ENCODE measurements around the gene SRRM4. TPM values are rescaled to one million over a fixed set of nuclear protein-coding genes. Genes with fewer than 3 reads are reported as not detected.

SRRM4 gene
- total RNA-seq, 1 experiment from 2014 or later: under 0.01 TPM

- Histone ChIP-seq H3K9me2 (replicated peaks; ENCODE audit: low read length) (no peaks in the 10 kb centered on the region), H3K4me2 (ENCODE audit: low read length) (no peak overlapping the region), H3K4me1 (ENCODE audit: insufficient read depth, low read length) (no peaks in the 10 kb centered on the region), H3K9me3 (ENCODE audit: low read length) (no peaks in the 10 kb centered on the region), H3K36me3 (ENCODE audit: low read depth, low read length) (no peaks in the 10 kb centered on the region), H3K4me3 (ENCODE audit: low read length) (no peak overlapping the region), H3F3A (ENCODE audit: low read length, unreplicated experiment) (no peaks in the 10 kb centered on the region), H4K20me1 (ENCODE audit: low read length) (no peaks in the 10 kb centered on the region), H3K9ac (ENCODE audit: low read length) (no peak overlapping the region), H3K27ac (ENCODE audit: low read length) (no peak overlapping the region), H3K79me2 (ENCODE audit: low read length) (no peaks in the 10 kb centered on the region), H2AFZ (ENCODE audit: low read length) (no peak overlapping the region), H3K27me3 (ENCODE audit: low read length) (peaks cover 10% of the 10 kb centered on the region; the same call in 1 of the 2 replicates)
- no peak for TF ChIP-seq EZH2 (IDR thresholded peaks at IDR 0.05; ENCODE audit: low read length, unreplicated experiment)
- no peak for TF ChIP-seq EZH2phosphoT487 (IDR thresholded peaks at IDR 0.05; ENCODE audit: borderline replicate concordance, low read length)
- no peak for TF ChIP-seq CTCF (conservative IDR thresholded peaks at IDR 0.05; ENCODE audit: low read depth, low read length)
- POLR2A ChIA-PET (ENCODE audit: unreplicated experiment): no interaction called here
- CTCF ChIA-PET: no interaction called here
- ATAC-seq (no peak), DNase-seq (no peak)
- BruUV-seq (replicated peaks): no TSS peak
- intact Hi-C loops (cut with micrococcal nuclease): no loop called here
These were observed 31.7 kb downstream of the SRRM4 start for GRCh38 chr12:119013023-119013422.

DNA sequence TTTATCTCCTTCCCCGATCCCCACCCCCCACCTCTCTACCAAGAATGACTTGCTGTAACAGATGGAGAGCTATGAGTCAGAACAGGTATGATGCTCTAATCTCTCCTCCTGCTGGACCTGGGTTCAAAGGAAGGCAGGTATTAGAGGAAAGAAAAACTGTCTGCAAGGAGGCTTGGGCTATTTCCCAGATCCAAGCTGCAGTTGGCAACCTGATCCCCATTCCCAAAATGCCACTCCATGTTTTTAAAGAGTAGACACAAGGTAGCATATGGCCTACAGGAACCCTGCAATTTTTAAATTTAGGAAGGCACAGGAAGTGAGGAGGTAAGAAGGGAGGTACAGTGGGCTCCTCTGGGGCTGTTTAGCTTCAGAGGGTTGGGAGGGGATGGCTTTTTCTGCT is 33.0 kb downstream of the SRRM4 start:
- H3K4me1 ChIP-seq (ENCODE audit: insufficient read depth, low read length): no peaks in the 10 kb centered on the region
- H3K27ac ChIP-seq (ENCODE audit: low read length): no peak overlapping the region
- peaks cover 3% of the 10 kb centered on the region; the same call in 1 of the 2 replicates for H3K27me3 ChIP-seq (ENCODE audit: low read length)
- no peaks in the 10 kb centered on the region for H3K9me2 ChIP-seq (replicated peaks; ENCODE audit: low read length)
- ATAC-seq: no peak
- H3K79me2 ChIP-seq (ENCODE audit: low read length): no peaks in the 10 kb centered on the region
- intact Hi-C loops (cut with micrococcal nuclease): no loop called here
- no peaks in the 10 kb centered on the region for H3F3A ChIP-seq (ENCODE audit: low read length, unreplicated experiment)
- TF ChIP-seq EZH2 (IDR thresholded peaks at IDR 0.05; ENCODE audit: low read length, unreplicated experiment) (no peak), EZH2phosphoT487 (IDR thresholded peaks at IDR 0.05; ENCODE audit: borderline replicate concordance, low read length) (no peak), CTCF (conservative IDR thresholded peaks at IDR 0.05; ENCODE audit: low read depth, low read length) (no peak)
- no peaks in the 10 kb centered on the region for H3K9me3 ChIP-seq (ENCODE audit: low read length)
- H4K20me1 ChIP-seq (ENCODE audit: low read length): no peaks in the 10 kb centered on the region
- CTCF ChIA-PET: no interaction called here
- no peak overlapping the region for H3K4me3 ChIP-seq (ENCODE audit: low read length)
- no peak overlapping the region for H3K4me2 ChIP-seq (ENCODE audit: low read length)
- no TSS peak for BruUV-seq (replicated peaks)
- POLR2A ChIA-PET (ENCODE audit: unreplicated experiment): no interaction called here
- H3K36me3 ChIP-seq (ENCODE audit: low read depth, low read length): no peaks in the 10 kb centered on the region
- no peak overlapping the region for H2AFZ ChIP-seq (ENCODE audit: low read length)
- no peak overlapping the region for H3K9ac ChIP-seq (ENCODE audit: low read length)
- no peak for DNase-seq

- BruUV-seq (replicated peaks): no TSS peak
- Histone ChIP-seq H3K4me3 (ENCODE audit: low read length) (no peak overlapping the region), H2AFZ (ENCODE audit: low read length) (no peak overlapping the region), H4K20me1 (ENCODE audit: low read length) (no peaks in the 10 kb centered on the region), H3K9ac (ENCODE audit: low read length) (no peak overlapping the region), H3K36me3 (ENCODE audit: low read depth, low read length) (no peaks in the 10 kb centered on the region), H3K9me2 (replicated peaks; ENCODE audit: low read length) (no peaks in the 10 kb centered on the region), H3K4me1 (ENCODE audit: insufficient read depth, low read length) (no peaks in the 10 kb centered on the region), H3K9me3 (ENCODE audit: low read length) (no peaks in the 10 kb centered on the region), H3K79me2 (ENCODE audit: low read length) (no peaks in the 10 kb centered on the region), H3K4me2 (ENCODE audit: low read length) (no peak overlapping the region), H3K27me3 (ENCODE audit: low read length) (no peaks in the 10 kb centered on the region; the same call in 1 of the 2 replicates), H3K27ac (ENCODE audit: low read length) (no peak overlapping the region), H3F3A (ENCODE audit: low read length, unreplicated experiment) (no peaks in the 10 kb centered on the region)
- DNase-seq (no peak), ATAC-seq (no peak)
- intact Hi-C loops (cut with micrococcal nuclease): no loop called here
- TF ChIP-seq EZH2phosphoT487 (IDR thresholded peaks at IDR 0.05; ENCODE audit: borderline replicate concordance, low read length) (no peak), EZH2 (IDR thresholded peaks at IDR 0.05; ENCODE audit: low read length, unreplicated experiment) (no peak), CTCF (conservative IDR thresholded peaks at IDR 0.05; ENCODE audit: low read depth, low read length) (no peak)
- ChIA-PET CTCF (no interaction called here), POLR2A (ENCODE audit: unreplicated experiment) (no interaction called here)
These were observed 35.4 kb downstream of the SRRM4 start for GRCh38 chr12:119016715-119017114.
